ENCODE results near the gene P2RY1. TPM values are rescaled to one million over a fixed set of nuclear protein-coding genes. Genes with fewer than 3 reads are reported as not detected.

The P2RY1 gene, protein sequence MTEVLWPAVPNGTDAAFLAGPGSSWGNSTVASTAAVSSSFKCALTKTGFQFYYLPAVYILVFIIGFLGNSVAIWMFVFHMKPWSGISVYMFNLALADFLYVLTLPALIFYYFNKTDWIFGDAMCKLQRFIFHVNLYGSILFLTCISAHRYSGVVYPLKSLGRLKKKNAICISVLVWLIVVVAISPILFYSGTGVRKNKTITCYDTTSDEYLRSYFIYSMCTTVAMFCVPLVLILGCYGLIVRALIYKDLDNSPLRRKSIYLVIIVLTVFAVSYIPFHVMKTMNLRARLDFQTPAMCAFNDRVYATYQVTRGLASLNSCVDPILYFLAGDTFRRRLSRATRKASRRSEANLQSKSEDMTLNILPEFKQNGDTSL
- total RNA-seq = 1.7 and 1.8 TPM in 2 replicates

DNA sequence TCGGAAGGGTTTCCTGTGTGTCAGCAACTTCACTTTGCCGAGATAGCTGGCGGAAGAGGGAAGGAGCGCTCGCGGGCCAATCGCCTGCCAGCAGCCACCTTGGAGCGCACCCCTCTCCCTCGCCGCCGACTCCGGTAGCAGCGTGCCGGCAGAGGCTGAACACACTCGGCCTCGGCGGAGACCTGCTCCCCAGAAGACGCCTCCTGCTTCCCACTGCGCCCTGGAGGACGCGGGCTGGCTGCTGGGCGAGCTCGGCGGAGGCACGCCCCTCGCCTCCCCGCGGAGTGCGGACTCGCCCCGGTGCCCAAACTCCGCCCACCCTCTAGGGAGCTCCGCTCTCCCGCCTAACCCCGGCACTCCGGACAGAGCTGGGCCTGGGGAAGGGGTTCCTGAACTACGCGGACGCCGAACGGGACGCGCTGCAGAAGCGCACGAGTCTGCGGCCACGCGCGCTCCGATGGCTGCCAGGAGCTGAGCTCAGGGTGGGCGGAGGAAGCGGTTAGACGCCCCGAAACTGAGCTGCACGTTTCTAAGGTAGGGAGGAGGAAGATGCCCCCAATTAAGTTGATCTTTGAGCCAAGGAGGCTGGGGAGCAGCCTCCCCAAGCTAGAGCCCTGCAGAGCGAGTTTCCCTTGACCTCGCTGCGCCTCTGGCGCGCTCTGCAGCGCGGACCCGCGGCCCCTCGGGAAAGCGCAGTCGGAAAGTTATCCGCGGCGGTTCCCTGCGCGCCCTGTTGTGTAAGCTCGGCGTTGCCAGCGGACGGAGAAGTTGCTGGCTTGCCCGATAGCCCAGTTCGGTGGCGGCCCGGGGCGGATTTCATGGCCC, at the start of gene P2RY1:
P2RY1 (plus strand) TSS at position 356 of the 825 bp plus-strand sequence. CDS start 652 bp downstream, outside the sequence.

Data from mammary microvascular endothelial cell (primary cell).